ENCODE measurements around the gene CLTA.

Gene CLTA

GRCh38 chr9:36248061-36248460 lies 57.3 kb downstream of the CLTA start:
- peak; percentile 32 for DNase-seq

DNA sequence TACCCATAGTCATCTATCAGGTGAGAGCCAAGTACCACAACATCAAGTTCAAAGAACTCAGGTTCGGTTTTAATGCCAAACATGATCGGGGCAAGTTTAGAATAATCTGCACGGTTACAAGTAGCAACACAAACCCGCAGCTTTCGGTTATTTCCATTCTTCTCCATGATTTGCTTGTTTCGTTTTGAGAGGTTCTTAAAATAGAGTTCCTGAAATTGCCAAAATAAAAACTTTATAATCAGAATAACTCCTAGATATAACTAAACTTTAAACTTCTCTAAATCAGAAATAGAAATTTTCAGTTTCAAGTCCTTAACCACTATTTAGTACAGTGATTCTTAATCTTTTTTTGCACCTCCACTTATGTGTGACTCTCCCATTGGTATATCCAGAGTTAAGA lies 58.5 kb downstream of the CLTA start:
- no peak for DNase-seq

DNA sequence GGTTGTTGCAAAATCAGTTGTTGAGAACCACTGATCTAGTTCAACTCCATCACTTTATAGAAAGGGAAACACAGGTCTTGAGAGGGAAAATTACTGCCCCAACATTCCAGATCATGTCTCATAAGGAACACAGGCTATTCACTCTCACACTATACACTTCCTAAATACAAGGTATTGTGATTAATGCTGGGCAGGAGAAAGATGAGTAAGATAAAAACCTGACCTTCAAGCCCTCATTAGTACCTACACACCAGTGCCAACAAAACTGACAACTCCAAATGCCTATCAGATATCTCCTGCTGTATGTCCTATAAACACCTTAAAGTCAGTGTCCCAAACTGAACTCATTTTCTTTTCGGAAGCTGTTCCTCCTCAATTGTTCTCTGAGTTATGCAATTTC lies 59.4 kb downstream of the CLTA start:
- DNase-seq = no peak

GRCh38 chr9:36251428-36251827 lies 60.7 kb downstream of the CLTA start:
- no peak for DNase-seq

- peak; percentile 98 for DNase-seq
Observed at GRCh38 chr9:36258208-36258995, 67.7 kb downstream of the CLTA start, which contains the start of gene GNE. TSS of gene GNE (minus strand) at chr9:36258448. CDS start at chr9:36249355, 9,093 bp downstream.

DNA sequence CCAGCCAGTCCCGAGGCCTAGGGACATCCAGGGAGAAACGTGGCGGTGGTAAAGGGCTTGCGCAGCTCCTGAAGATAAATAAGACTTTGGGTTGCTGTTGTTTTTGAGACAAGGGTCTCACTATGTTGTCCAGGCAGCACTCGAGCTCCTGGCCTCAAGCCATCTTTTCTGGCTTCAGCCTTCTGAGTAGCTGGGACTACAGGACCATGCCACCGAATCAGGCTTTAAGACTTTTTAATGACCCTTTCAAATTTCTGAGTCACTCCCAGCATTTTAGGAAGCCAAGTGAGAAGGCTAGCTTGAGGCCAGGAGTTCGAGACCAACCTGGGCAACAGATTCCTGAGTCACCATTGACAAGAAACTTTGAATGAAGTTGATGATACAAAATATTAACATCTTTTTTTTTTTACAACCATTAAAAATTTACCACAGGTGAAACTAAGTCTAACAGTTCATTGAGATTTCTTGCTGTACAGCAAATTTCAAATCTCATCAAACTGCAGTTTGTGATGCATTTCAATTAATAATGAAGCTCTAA lies 68.3 kb downstream of the CLTA start:
- DNase-seq = no peak

Data from activated CD4-positive, alpha-beta T cell treated with anti-CD3 and anti-CD28 coated beads, Interleukin-2, Interleukin-6, amounts not matched to agents 100 ng/mL and 50 ng/mL, durations not matched to agents 16 hours and 8 hours (primary cell).